Right cardiac atrium (tissue), 5 donors: ENCODE results near the gene PPP1R1B. TPM values are rescaled to one million over a fixed set of nuclear protein-coding genes. Genes with fewer than 3 reads are reported as not detected.

ENCODE experiments used
- ATAC-seq, 2 donors: fragments of 200-7000 bp; cut with Tn5 transposase; one replicate each; pipeline versions ENCODE4 v1.8.0 to v1.9.1; 2020; ENCODE audit warnings: moderate library complexity in 2 of 2, mild to moderate bottlenecking in 1 of 2
- DNase-seq, 3 donors: peaks; one replicate each; pipeline ENCODE4 v3.0.0-alpha.2; 2020
- H3K27ac ChIP-seq: one replicate; pipeline ENCODE4 v1.5.1; 2013; ENCODE audit warnings: mild to moderate bottlenecking, low read length, control low read depth, moderate library complexity
- H3K27me3 ChIP-seq: one replicate; pipeline ENCODE4 v1.6.1; 2013; ENCODE audit not compliant: control insufficient read depth, insufficient read depth
- H3K4me1 ChIP-seq: one replicate; pipeline ENCODE4 v1.6.1; 2013; ENCODE audit warnings: low read length; ENCODE audit not compliant: control insufficient read depth, insufficient read depth
- H3K4me3 ChIP-seq: one replicate; pipeline ENCODE4 v1.5.1; 2013; ENCODE audit warnings: low read length, control low read depth
- H3K9me3 ChIP-seq: one replicate; pipeline ENCODE4 v1.6.1; 2013; ENCODE audit warnings: low read length; ENCODE audit not compliant: control insufficient read depth
- WGBS: extraction: QIAGEN DNeasy Blood & Tissue Kit; methylation state at CpG from one replicate; pipeline ENCODE4 v1.1.7; 2013; 5-methylcytosine and 5-hydroxymethylcytosine counted together
- intact Hi-C, 4 donors: fragments of 100-400 bp; cut with DNase I; formaldehyde crosslinking; loops; one replicate each; pipeline versions ENCODE4 v1.11.0 to v1.14.0; 2022 to 2023
- polyA plus RNA-seq: library from polyadenylated mRNA; stranded (reverse); fragments of 200-250 nt; gene quantifications from one replicate; pipeline ENCODE4 v1.2.3, GENCODE V29; 2013
- total RNA-seq, 4 donors: library from RNA; stranded (reverse); fragmentation: NEBNext Ultra II Directional; extraction: Animal tissue kit (Norgen Biotek cat#: 25700); gene quantifications; one replicate each; pipeline ENCODE4 v1.2.1, GENCODE V29; 2021
- donor health status: healthy with polysubstance abuse.
- donor health status: DM: no; HTN: yes; CAD: no.
- donor health status: DM: no; HTN: no; CAD: no.
- donor health status: DM: no; HTN: yes; CAD: no; lungs with severe emphysema.
- donor health status: DM: yes; HTN: yes; CAD: no.

The PPP1R1B gene
- total and polyA plus RNA-seq, 5 donors = 2.0 to 6.6 (median 2.6) TPM

GRCh38 chr17:39666601-39667261, 40.0 kb downstream of the PPP1R1B start:
- Histone ChIP-seq H3K4me1 (no peaks in the 10 kb centered on the region), H3K27ac (peak overlapping the region; percentile 73), H3K9me3 (no peaks in the 10 kb centered on the region), H3K27me3 (no peaks in the 10 kb centered on the region), H3K4me3 (peak overlapping the region; percentile 25)
- ATAC-seq (peak; percentile 48 to 54), DNase-seq (peak; percentile 78 to 91 (median 83))
- intact Hi-C loops = loop anchor here in 1 of 4 donors (10.0 kb wide), 1 partner anchor 58 kb away; no protein-coding TSS in a partner anchor
- 46% methylated on average over 11 of the region's 11 CpGs for WGBS

GRCh38 chr17:39667262-39667944, 40.7 kb downstream of the PPP1R1B start:
- intact Hi-C loops = loop anchor here in 1 of 4 donors (10.0 kb wide), 1 partner anchor 57 kb away; no protein-coding TSS in a partner anchor
- DNase-seq (peak; percentile 58 to 86 (median 81)), ATAC-seq (peak; percentile 30 to 36)
- peak overlapping the region; percentile 25 for H3K4me3 ChIP-seq
- H3K9me3 ChIP-seq = no peaks in the 10 kb centered on the region
- peak overlapping the region; percentile 73 for H3K27ac ChIP-seq
- H3K4me1 ChIP-seq = no peaks in the 10 kb centered on the region
- no peaks in the 10 kb centered on the region for H3K27me3 ChIP-seq
- WGBS = 7% methylated on average over 49 of the region's 49 CpGs

DNA sequence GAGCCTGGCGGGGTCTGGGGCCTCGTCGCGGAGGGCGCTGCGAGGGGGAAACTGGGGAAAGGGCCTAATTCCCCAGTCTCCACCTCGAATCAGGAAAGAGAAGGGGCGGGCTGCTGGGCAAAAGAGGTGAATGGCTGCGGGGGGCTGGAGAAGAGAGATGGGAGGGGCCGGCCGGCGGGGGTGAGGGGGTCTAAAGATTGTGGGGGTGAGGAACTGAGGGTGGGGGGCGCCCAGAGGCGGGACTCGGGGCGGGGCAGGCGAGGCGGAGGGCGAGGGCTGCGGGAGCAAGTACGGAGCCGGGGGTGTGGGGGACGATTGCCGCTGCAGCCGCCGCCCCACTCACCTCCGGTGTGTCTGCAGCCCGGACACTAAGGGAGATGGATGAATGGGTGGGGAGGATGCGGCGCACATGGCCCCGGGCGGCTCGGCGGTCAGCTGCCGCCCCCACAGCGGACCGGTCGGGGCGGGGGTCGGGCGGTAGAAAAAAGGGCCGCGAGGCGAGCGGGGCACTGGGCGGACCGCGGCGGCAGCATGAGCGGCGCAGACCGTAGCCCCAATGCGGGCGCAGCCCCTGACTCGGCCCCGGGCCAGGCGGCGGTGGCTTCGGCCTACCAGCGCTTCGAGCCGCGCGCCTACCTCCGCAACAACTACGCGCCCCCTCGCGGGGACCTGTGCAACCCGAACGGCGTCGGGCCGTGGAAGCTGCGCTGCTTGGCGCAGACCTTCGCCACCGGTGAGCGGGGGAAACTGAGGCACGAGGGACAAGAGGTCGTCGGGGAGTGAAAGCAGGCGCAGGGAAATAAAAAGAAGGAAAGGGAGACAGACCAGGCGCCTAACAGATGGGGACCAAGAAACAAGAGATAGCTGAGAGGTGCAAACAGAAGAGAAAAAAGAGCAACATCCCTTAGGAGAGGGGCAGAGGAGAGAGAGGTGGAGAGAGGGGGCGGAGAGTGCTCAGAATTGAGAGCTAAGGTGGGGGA, 41.5 kb downstream of the PPP1R1B start, which contains the start of gene PNMT:
PNMT (plus strand) TSS at position 509 of the 980 bp plus-strand sequence; CDS start at position 532, 23 bp downstream.
- H3K4me1 ChIP-seq = no peaks in the 10 kb centered on the region
- WGBS = 2% methylated on average over 85 of the region's 85 CpGs
- ATAC-seq = peak in 1 of 2 donors; percentile 3
- peak; percentile 75 to 93 (median 91) for DNase-seq
- H3K27me3 ChIP-seq = no peaks in the 10 kb centered on the region
- intact Hi-C loops = loop anchor here in 1 of 4 donors (10.0 kb wide), 1 partner anchor 57 kb away; no protein-coding TSS in a partner anchor
- H3K27ac ChIP-seq = peak within 1 kb of the TSS; percentile 73
- no peaks in the 10 kb centered on the region for H3K9me3 ChIP-seq
- H3K4me3 ChIP-seq = peak within 1 kb of the TSS; percentile 25

GRCh38 chr17:39669897-39670735, 43.4 kb downstream of the PPP1R1B start:
- no peak for ATAC-seq
- Histone ChIP-seq H3K27ac (peak overlapping the region; percentile 74), H3K4me1 (no peaks in the 10 kb centered on the region), H3K9me3 (no peaks in the 10 kb centered on the region), H3K4me3 (no peak overlapping the region), H3K27me3 (no peaks in the 10 kb centered on the region)
- intact Hi-C loops = loop anchor here in 2 of 4 donors (10.0 kb wide), 2 partner anchors 45 to 55 kb away; partner anchors contain the start of gene PPP1R1B (in 1 of the 2)
- DNase-seq = peak in 2 of 3 donors; percentile 55 to 60
- WGBS = 86% methylated on average over 23 of the region's 23 CpGs

DNA sequence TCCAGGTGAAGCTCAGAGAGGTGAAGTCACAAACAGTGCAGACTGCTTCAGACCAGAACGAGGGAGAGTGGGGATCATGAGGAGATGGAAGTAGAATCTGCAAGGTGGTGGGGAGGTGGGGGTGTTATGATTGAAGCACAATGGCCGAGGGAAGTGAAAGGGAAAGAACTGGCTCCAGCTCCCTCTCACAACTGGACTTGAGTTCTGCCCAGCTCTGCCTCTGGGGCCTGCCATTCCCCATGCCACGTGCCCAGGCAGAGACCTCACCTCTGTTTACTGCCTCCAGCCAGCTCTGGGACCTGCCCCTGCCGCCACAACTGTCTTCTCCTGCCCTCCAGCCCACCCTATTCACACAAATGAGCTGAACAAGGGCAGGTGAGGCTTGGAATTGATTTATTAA, 44.0 kb downstream of the PPP1R1B start:
- Histone ChIP-seq H3K4me1 (peaks cover 5% of the 10 kb centered on the region), H3K27me3 (no peaks in the 10 kb centered on the region), H3K4me3 (no peak overlapping the region), H3K27ac (peak overlapping the region; percentile 74), H3K9me3 (no peaks in the 10 kb centered on the region)
- ATAC-seq = no peak
- DNase-seq = peak in 2 of 3 donors; percentile 37 to 44
- WGBS = 49% methylated on average over 4 of the region's 4 CpGs
- intact Hi-C loops = loop anchor here in 1 of 4 donors (10.0 kb wide), 1 partner anchor 46 kb away; the partner anchor contains the start of gene PPP1R1B

DNA sequence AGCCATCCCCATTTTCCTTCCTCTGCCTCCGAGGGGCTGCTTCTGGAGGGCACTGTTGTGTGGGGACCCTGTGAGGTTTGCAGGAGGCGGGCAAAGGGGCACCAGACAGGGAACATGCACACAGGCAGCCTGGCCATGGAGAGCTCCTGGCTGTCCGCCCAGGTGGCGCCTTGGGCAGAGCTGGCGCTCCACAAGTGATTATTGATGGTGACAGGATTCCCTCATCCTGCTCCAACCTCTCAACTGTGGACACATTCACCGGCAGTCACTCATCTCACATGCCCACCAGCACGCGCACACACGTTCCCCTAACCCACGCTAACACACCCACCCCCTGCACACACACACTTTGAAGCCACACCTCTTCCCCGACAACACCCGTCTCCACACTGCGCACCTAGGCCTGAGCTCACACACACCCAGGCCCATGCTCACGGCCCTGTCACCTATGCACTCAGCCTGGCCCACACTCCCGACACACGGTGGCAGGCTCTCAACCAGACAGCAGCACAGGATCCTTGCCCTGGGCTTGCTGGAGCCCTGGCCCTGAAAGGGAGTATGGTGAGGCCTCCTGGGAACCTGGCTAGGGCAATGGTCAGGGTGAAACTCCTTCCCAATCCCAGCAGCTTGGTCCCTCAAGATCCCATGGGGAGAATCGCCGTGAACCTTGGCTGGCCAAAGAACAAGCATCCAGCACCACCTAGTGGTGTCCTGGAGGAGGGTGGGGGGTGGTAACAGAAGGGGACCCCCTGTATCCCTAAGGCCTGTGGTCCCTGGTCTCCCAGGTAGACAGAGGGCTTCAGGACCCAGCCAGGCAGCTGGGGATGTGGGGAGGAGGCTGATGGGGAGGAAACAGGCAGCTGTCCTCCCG, 45.1 kb downstream of the PPP1R1B start:
- Histone ChIP-seq H3K9me3 (no peaks in the 10 kb centered on the region), H3K27me3 (no peaks in the 10 kb centered on the region), H3K4me3 (no peak overlapping the region), H3K27ac (peak overlapping the region; percentile 74), H3K4me1 (peaks cover 12% of the 10 kb centered on the region)
- intact Hi-C loops = loop anchor here in 1 of 4 donors (10.0 kb wide), 1 partner anchor 47 kb away; the partner anchor contains the start of gene PPP1R1B
- ATAC-seq (peak; percentile 5 to 10), DNase-seq (peak; percentile 58 to 88 (median 86))
- WGBS = 44% methylated on average over 19 of the region's 19 CpGs

GRCh38 chr17:39672522-39673334, 46.0 kb downstream of the PPP1R1B start:
- peak in 2 of 3 donors; percentile 47 to 51 for DNase-seq
- WGBS = 77% methylated on average over 15 of the region's 15 CpGs
- no peaks in the 10 kb centered on the region for H3K9me3 ChIP-seq
- intact Hi-C loops = loop anchor here in 1 of 4 donors (10.0 kb wide), 1 partner anchor 48 kb away; the partner anchor contains the start of gene PPP1R1B
- peaks cover 14% of the 10 kb centered on the region for H3K4me1 ChIP-seq
- ATAC-seq = no peak
- no peaks in the 10 kb centered on the region for H3K27me3 ChIP-seq
- no peak overlapping the region for H3K4me3 ChIP-seq
- H3K27ac ChIP-seq = peak overlapping the region; percentile 44

GRCh38 chr17:39673335-39674081, 46.8 kb downstream of the PPP1R1B start:
- H3K9me3 ChIP-seq = no peaks in the 10 kb centered on the region
- DNase-seq (peak in 2 of 3 donors; percentile 33 to 37), ATAC-seq (no peak)
- WGBS = 80% methylated on average over 13 of the region's 13 CpGs
- peaks cover 21% of the 10 kb centered on the region for H3K4me1 ChIP-seq
- H3K4me3 ChIP-seq = no peak overlapping the region
- H3K27ac ChIP-seq = no peak overlapping the region
- intact Hi-C loops = loop anchor here in 1 of 4 donors (10.0 kb wide), 1 partner anchor 49 kb away; the partner anchor contains the start of gene PPP1R1B
- H3K27me3 ChIP-seq = no peaks in the 10 kb centered on the region
